Occipital lobe (tissue), 2 donors: ENCODE data around the gene ILKAP. TPM values are rescaled to one million over a fixed set of nuclear protein-coding genes. Genes with fewer than 3 reads are reported as not detected.

Experiments
- DNase-seq: peaks from one replicate; lab custom pipeline; 2025; lab: John Stamatoyannopoulos, UW
- total RNA-seq: library from RNA; depleted of rRNA; stranded (reverse); fragments of >200 nt; gene quantifications from one replicate; pipeline ENCODE4 v1.2.3, GENCODE V29; 2014

ILKAP gene
- 78.3 TPM for total RNA-seq

GRCh38 chr2:238203094-238203972, at the start of gene ILKAP:
Gene ILKAP (minus strand): TSS chr2:238203695. CDS start chr2:238203553, 142 bp downstream.
- peak; percentile 77 for DNase-seq

DNA sequence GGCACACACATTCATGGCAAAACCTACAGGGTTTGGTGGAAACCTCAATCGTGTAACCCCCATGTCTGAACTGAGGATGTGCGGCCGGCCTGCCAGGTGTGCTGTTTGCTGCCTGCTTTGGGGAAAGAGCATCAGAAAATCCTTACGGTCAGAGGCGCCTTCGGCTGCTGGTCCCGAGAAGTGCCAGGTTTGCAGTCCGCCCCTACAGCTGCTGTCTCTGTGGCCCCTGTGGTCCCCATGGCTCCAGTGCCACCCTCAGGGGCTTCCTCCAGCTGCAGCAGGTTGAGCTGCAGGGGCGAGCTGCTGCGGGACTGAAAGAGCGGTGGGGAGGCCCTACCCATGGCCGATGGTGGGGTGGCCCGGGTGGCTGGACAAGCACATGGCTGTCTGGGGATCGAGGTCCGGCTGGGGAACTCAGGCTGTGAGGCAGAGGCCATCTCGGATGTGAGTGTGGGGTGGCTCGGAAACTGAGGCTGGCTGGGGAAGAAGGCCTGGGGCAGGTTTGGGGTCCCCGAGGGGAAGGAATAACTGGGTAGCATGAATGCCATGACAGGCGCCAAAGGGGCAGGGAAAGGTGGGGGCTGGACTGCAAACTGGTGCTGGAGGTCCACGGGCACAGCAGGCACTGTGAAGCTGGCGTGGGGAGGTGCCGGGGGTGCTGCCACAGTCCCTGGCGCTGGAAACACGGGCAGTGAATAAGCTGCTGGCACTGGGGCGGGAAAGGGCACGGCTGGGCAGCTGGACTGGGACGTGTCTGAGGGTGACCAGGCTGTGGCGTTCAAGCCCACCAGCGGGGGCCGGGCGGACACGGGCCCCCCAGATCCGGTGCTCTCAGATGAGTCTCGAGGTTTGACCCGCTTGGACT, 49.5 kb upstream of the ILKAP start:
- no peak for DNase-seq

- DNase-seq, result no peak
These were observed 48.5 kb upstream of the ILKAP start for GRCh38 chr2:238251986-238252385.

DNA sequence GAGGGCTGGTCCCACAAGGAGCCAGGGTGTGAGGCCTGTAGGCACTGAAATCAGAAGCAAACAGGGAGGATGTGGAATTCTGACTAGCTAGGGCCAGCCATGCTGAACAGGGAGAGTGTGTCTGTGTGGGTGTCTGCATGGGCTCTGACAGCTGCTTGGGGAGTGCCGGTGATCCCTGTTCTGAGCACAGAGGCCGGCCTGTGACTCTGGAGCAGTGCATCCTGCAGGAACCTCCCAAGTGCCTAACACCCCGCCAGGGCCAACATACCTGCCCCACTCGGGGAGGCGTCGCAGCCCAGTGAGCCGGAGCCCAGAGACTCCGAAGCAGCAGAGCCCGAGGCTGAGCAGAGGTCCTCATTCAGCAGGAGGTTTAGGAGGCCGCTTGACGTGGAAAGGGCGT, 47.8 kb upstream of the ILKAP start:
- DNase-seq, result no peak

GRCh38 chr2:238250896-238251295, 47.4 kb upstream of the ILKAP start:
- DNase-seq, result no peak

DNA sequence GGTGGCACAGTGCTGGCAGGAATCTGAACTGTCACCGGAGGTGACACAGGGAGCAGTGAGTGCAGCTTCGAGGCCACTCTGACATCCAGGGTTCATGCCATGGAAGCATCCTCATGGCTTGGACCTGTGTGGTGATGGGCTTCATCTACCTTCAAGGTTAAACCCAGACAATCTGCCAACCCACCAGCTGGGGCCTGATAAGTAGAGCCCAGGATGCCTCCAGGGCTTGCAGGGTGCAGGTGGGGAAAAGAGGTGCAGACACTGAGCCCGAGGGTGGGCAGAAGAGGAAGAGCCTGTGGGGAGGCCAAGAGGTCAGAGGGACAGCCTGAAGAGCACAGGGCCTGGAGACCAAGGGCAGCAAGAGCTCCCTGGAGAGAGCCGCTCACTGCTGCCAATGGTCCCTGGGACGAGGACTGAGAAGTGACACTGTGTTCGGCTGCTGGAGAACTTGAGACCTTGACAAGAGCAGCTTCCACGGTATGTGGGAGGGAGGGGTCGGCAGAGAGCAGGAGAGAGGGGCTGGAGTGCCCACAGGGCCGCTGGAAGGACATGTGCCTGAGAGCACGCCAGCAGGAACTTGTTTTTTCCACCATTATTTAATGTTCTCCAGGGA, 44.5 kb upstream of the ILKAP start:
- no peak for DNase-seq

DNA sequence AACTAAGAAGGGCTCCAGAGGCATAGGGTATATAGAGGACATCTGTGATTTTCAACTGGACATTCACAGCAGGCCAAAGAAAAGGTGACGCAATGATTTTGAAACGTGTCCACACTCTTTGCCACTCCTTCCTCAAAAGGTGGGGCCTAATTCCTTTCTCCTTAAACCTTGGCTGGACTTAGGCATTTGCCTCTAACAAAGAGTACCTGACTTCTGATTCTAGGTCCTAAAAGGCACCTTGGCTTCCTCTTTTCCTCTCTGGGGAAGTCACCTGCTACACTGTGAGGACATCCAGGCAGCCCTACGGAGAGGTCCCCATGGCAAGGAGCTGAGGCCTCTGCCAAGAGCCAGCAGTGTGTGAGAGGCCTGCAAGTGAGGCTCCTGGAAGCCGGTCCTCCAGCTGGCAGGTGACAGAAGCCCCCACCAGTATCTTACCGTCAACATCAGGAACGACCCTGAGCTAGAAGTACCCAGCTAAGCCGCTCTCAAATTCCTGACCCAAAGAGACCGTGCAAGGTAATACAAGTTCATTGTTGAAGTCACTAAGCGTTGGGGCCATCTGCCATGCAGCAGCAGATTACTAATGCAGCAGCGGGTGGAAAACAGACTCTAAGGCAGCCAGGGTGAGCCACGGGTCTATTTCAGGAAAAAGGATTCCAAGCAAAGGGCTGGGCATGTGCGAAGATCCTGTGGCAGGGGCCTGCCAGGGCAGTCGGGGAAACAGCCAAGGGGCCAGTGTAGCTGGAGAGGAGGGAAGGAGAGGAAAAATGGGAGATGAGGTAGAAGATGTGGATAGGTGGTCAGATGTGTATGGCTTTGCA, 43.7 kb upstream of the ILKAP start:
- no peak for DNase-seq

DNA sequence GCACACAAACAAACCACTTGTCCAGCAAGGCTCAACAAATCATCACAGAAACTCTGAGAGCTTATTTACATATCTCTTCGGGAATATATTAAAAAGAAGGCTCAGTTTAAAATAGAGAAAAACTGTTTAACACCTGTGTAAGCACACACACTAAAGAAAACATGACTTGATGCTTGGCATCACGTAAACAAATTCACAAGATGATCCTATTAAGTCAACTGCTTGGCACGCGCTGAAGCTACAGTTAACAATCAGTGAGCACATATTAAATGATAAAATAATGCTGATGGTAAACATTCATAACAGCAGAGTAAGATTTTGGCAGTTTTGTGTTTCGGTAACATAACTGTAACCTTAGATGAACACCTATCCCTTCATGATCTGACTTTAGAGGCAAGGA, 40.7 kb upstream of the ILKAP start:
- no peak for DNase-seq

- no peak for DNase-seq
These were observed 40.1 kb upstream of the ILKAP start for GRCh38 chr2:238243496-238244076.

DNA sequence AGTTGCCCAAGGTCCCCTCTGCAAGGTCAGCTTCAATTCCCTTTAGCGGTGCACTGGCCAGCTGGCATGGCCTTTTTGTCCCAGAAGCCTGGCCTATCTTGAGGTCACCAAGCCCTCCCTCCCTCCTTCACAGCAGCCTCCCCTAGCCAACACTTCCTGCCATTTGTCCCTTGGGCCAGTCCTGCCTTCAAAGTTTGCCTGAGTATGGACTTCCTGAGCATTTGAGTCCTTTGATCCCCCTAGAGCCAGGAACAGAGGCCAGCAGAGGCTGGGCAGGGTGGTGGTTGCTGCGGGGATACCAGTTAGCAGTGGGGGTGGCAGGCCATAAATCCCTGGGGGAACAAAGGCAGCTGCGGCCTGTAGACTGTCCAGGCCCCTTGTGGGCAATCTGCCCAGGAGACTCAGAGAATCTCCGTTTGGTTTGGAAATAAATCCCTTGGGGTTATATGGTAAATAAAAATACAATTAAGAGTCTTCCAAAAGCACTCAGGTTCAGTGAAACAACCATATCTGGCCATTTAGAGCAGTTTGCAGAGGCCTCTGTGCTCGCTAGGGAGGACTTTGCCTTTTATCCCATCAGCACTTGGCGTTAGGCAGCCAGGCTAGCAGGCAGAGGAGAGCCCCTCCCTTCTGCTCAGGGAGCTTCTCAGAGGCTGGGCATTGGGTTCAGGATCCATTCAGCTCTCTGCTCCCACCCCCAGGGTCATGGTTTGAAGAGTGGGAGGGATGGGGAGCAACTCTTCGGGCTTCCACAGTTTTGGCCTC, 39.4 kb upstream of the ILKAP start:
- DNase-seq, result no peak

- no peak for DNase-seq
These were observed 38.5 kb upstream of the ILKAP start for GRCh38 chr2:238241970-238242369.

DNA sequence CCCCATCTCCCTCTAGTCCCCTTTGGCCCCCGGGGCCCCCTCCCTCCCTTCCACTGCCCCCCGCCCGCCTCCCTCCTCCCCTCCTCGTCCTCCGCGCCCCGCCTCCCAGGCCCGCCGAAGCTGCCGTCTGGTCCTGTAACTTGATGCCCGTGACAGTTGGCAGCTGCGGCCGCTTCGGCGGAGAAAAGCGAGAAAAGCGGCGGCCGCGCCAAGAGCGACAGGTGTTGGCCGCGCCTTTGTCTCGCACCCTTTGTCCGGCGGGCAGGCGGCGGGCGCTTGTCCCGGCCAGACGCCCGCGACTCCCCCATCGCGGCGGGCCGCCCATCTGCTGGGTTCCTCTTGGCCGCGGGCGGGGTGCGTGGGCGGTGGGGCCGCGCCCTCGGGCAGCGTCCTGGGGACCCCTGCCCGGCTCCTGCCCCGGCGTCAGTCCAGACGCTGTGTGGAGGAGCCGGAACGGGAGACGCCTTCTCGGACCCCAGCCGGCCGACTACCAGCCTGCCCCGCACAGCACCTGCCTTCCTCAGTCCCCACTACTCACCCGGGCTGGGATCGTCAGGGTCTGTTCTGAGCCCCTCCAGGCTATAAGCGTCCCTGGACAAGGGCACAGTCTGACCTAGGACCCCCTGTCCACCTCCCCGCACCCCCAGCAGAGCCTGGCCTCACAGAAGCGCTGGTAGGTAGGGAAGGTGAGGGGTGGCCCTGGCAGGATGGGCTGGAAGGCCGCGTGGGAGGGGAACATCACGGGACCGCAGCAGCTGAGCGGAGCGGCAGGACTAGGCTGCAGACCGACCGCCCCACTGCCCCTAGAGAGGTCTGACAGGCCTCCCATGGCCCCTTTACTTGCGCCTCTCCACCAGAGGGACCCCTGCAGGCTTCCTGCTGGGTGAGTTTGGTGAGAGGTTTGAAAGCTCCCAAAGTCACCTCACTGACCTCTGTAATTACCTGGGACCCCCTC, 37.5 kb upstream of the ILKAP start:
- no peak for DNase-seq

DNA sequence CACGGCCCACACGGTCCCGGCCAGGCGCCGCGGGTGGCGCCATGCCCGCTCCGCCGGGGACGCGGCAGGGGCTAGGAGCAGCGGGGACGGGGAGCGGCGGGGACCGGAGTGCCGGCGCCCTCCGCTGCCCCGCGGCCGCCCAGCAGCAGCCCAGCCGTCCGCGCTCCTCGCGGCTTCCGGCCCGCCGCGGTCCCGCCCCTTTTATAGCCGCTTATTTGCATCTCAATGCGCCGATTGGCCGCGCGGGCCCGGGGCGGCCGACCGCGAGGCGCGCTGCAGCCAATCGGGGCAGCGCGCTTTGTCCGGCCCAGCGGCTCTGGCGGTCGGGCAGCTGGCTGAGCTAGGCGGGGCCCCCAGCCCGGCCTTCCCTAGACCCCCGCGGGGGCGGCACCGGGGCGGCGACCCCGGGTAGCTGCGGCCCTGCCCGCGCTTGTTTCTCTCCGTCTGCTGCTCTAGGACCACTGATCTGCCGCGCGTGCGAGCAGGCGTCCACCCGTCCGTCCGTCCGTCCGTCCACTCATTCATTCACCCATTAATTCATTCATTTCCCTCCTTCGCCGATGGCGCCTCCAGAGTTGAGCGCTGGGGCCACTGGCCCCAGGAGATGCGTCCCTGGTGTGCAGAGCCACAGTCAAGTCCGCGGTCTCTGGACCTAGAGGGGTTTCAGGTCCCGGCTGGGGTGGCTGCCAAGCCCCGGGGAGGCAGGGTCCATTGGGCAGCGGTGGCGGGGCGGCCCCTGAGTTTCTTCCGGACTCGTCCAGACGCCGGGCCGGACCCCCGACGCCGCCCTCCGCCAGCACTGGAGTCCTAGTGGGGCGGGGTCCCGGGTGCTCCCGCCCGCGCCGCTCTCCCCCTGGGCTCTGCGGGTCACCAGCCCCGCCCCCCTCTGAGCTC, 36.6 kb upstream of the ILKAP start, which contains the start of gene HES6:
TSS of gene HES6 (minus strand) at position 176 of the 894 bp plus-strand sequence. CDS start at position 43, 133 bp downstream.
- DNase-seq, result peak; percentile 64

DNA sequence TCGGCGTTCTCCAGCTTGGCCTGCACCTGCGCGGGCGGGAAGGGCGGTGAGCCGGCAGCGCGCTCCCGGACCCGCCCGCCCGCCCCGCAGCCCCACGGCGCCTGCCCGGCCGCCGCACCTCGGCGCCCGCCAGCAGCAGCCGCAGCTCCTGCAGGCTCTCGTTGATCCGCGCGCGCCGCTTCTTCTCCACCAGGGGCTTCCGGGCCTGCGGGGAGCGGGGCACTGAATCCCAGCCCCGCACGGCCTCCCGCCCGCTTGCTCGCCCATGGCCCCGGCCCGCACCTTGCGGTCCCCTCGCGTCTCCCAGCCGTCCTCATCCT, 36.0 kb upstream of the ILKAP start:
- no peak for DNase-seq

DNA sequence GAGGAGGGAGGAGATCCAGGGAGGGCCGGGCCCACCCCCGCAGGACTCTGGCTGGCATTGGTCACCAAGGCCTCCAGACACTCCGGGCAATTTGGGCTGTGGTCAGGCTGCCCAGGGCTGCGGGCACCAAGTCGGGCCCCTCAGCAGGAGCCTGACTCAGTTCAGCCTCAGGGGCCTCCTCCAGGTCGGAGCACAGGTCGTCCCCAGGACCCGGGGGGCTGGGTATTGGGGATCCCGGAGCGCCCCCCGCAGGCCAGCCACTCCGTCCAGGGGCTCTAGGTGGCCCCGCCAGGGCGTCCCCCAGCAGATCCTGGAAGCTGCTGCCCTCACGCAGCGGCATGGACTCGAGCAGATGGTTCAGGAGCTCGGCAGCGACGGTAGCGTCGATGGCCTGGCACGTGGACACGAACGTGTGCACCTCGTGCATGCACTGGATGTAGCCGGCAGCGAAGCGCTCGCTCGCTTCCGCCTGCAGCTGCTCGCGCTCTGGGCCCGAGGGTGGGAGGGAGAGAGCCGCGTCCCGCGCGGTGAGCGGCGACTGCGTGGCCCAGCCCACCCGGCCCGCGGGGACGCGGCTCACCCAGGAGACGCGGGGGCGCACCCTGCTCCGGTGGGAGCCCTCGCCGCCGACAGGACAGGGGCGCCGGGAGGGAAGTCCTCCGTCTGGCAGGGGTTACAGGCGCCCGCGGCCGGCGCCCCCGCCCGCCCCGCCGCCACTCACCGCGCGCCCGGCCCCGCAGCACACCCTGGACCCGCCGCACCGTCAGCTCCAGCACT, 35.5 kb upstream of the ILKAP start:
- DNase-seq, result no peak

DNA sequence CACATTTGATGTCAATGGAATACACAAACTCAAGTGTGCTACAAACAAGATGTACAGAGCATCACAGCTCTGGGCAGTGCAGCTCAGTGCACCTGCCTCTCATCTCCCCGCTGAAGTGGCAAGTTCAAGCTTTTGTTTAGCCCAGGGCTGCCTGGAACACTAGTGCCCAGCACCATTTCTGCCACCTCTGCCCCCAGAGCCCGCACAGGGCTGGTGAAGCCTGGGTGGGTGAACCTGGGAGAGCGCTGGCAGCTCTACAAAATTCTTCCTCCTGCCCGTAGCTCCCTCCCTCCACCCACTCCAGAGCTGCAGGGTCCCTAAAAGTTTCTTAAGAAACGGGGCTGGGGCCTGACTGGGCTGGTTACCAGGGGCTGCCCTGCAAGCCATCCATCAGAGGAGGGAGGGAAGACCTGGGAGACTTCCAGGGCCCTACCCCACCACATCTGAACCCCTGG, 34.8 kb upstream of the ILKAP start:
- DNase-seq, result no peak
